AG04450 (cell line): ENCODE data around the gene SLC37A2. TPM values are rescaled to one million over a fixed set of nuclear protein-coding genes. Genes with fewer than 3 reads are reported as not detected.

Experiments
- CTCF ChIA-PET: fragments of 300-600, 350-600 bp; formaldehyde crosslinking; extraction: SDS; loops from one replicate; lab custom pipeline; 2022; ENCODE audit warnings: antibody characterized with exemption, inconsistent platforms; lab: Charles Lee
- POLR2A ChIA-PET: fragments of 350-600 bp; formaldehyde crosslinking; extraction: SDS; loops from one replicate; lab custom pipeline; 2021; ENCODE audit warnings: antibody characterized with exemption, inconsistent platforms; lab: Yijun Ruan, JAX
- DNase-seq: peaks from one replicate; pipeline ENCODE4 v3.0.0-alpha.2; 2011; ENCODE audit warnings: low read depth, low spot score
- H3K27ac ChIP-seq: one replicate; pipeline ENCODE4 v1.5.1; 2012; ENCODE audit warnings: low read depth, low read length, control low read depth
- H3K27me3 ChIP-seq: one replicate; pipeline ENCODE4 v1.6.0; 2012; ENCODE audit warnings: low read length; ENCODE audit not compliant: control insufficient read depth, insufficient read depth
- H3K4me3 ChIP-seq: 2 replicates; pipeline ENCODE4 v1.5.1; 2011; ENCODE audit warnings: mild to moderate bottlenecking, low read depth, low read length, control low read depth
- H3K9me3 ChIP-seq: 2 replicates; pipeline ENCODE4 v1.5.1; 2012; ENCODE audit warnings: low read length; ENCODE audit not compliant: control insufficient read depth, insufficient read depth
- polyA plus RNA-seq: library from polyadenylated mRNA; depleted of rRNA; stranded (reverse); fragments of >200 nt; gene quantifications from 2 replicates; pipeline ENCODE4 v1.2.3, GENCODE V29; 2011
- TF ChIP-seq, protein P1 (sequence below): IDR thresholded peaks from 2 replicates; pipeline ENCODE4 v1.5.1; 2011; ENCODE audit warnings: low read depth, low read length, control low read depth, inconsistent platforms

Gene SLC37A2
- polyA plus RNA-seq, 1 experiment, result 0.79 TPM

DNA sequence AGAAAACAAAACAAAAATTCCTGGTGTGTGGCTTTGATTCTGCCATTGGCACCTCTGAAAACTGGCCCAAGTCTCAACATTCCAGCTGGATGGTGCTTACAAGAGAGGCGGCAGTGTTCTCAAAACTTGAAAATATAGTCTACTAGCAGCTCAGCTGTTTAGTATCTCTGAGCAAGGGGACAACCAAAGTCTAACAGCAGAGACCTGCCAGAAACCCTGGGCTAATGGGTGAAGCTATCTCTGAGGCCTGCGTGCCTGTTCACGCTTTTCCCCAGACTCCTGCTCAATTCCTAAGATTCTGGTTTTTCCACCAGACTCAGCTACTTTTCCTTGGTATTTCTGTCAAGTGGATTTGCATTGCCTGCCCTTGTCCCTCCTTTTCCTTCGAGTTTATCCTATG lies 30.4 kb downstream of the SLC37A2 start:
- Histone ChIP-seq H3K27ac (no peak overlapping the region), H3K4me3 (no peak overlapping the region), H3K27me3 (no peaks in the 10 kb centered on the region), H3K9me3 (no peaks in the 10 kb centered on the region)
- TF ChIP-seq, protein P1, sequence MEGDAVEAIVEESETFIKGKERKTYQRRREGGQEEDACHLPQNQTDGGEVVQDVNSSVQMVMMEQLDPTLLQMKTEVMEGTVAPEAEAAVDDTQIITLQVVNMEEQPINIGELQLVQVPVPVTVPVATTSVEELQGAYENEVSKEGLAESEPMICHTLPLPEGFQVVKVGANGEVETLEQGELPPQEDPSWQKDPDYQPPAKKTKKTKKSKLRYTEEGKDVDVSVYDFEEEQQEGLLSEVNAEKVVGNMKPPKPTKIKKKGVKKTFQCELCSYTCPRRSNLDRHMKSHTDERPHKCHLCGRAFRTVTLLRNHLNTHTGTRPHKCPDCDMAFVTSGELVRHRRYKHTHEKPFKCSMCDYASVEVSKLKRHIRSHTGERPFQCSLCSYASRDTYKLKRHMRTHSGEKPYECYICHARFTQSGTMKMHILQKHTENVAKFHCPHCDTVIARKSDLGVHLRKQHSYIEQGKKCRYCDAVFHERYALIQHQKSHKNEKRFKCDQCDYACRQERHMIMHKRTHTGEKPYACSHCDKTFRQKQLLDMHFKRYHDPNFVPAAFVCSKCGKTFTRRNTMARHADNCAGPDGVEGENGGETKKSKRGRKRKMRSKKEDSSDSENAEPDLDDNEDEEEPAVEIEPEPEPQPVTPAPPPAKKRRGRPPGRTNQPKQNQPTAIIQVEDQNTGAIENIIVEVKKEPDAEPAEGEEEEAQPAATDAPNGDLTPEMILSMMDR, result no peak
- no peak for DNase-seq
- ChIA-PET POLR2A (no interaction called here), CTCF (interaction anchor here (4.6 to 6.7 kb wide), 3 partner anchors 48 to 311 kb away, joined by 89 to 185 read pairs (median 130); no protein-coding TSS in a partner anchor)

DNA sequence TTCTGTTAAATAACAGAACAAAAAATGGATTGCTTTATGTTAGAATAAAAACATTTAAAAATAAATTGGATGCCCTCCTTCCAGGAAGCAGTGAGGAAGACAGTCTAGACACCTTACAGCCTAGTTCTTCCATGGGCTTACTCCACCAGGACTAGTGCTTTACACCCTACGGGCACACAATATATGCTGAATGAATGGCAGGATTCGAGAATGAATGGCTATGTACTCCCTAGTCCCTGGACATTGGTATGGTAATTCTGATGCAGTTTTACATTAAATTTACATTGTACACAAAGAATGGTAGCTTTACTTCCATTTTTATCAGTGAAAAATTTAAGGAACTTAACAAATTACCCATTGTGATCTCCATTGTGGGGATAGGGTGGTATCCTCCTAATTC lies 31.6 kb downstream of the SLC37A2 start:
- TF ChIP-seq, protein P1, result no peak
- no peak for DNase-seq
- no peaks in the 10 kb centered on the region for H3K27me3 ChIP-seq
- H3K9me3 ChIP-seq, result no peaks in the 10 kb centered on the region
- no peak overlapping the region for H3K4me3 ChIP-seq
- ChIA-PET CTCF (interaction anchor here (1.4 kb wide), 1 partner anchor 251 kb away, joined by 4 read pairs; no protein-coding TSS in a partner anchor), POLR2A (no interaction called here)
- H3K27ac ChIP-seq, result no peak overlapping the region

DNA sequence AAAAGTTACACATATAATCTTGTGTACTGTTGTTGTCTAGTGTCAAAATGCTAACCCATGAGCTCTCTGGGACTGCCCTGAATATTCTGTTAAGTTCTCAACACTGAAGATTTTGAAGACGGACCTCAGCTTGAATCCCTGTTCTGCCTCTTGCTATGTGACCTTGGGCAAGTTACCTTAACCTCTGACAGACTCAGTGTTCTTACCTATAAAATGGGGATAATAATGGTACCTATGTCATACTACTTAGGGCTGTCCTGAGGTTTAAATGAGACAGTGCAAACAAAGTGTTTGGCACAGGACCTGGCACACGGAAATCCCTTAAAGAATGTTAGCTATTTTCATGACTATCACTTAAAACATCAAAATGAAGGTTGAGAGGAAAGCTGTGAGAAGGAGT lies 37.0 kb downstream of the SLC37A2 start:
- H3K27me3 ChIP-seq, result no peaks in the 10 kb centered on the region
- H3K9me3 ChIP-seq, result peaks cover 3% of the 10 kb centered on the region; the same call in 1 of the 2 replicates
- no peak overlapping the region for H3K27ac ChIP-seq
- TF ChIP-seq, protein P1, result no peak
- ChIA-PET CTCF (interaction anchor here (1.6 to 1.9 kb wide), 2 partner anchors 9 to 41 kb away, joined by 4 to 10 read pairs; no protein-coding TSS in a partner anchor), POLR2A (no interaction called here)
- no peak for DNase-seq
- no peak overlapping the region for H3K4me3 ChIP-seq

DNA sequence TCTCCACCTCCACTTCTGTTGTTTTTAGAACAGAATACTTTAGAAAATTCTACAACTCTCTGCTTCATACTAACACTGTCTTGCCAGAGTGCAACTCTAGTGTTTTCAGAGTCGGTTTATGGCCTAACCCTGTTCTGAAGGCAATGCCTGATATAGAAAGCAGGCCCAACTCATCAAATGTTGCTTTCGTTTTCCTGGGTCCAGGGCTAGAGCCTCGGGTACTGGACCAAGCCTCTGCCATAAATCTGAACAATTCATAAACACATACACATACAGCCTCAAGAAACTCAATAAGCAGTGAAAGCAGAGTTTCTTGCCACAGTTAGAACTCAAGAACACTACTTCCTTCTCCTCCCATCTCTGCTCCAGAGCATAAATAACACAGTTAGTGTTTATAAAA lies 38.5 kb downstream of the SLC37A2 start:
- ChIA-PET POLR2A (no interaction called here), CTCF (interaction anchor here (0.6 to 2.1 kb wide), 3 partner anchors 10 to 1391 kb away, joined by 4 to 10 read pairs (median 7); no protein-coding TSS in a partner anchor)
- H3K27ac ChIP-seq, result no peak overlapping the region
- no peaks in the 10 kb centered on the region for H3K27me3 ChIP-seq
- DNase-seq, result no peak
- TF ChIP-seq, protein P1, result no peak
- H3K4me3 ChIP-seq, result no peak overlapping the region
- peaks cover 3% of the 10 kb centered on the region; the same call in 1 of the 2 replicates for H3K9me3 ChIP-seq

DNA sequence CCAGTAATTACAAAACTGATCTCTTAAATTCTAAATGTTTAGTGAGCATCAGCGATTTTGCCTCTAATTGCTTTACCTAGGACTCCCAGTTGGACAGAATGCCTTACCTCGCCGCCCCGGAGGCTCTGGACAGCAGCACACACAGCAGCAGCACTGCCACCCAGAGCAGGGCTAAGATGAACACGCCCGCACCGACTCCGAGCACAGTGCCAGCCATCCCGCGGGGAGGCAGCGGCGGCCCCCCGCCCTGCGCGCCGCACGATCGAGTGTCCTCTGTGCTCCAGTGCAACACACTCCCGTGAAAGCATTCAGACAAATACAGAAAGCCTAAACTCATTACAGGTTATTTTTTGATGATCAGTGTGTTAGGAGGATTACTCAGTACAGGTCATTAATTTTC lies 38.9 kb downstream of the SLC37A2 start:
- DNase-seq, result no peak
- CTCF ChIA-PET, result interaction anchor here (0.9 to 2.1 kb wide), 2 partner anchors 11 to 243 kb away, joined by 4 to 7 read pairs; no protein-coding TSS in a partner anchor
- no peak overlapping the region for H3K27ac ChIP-seq
- no peak overlapping the region for H3K4me3 ChIP-seq
- POLR2A ChIA-PET, result no interaction called here
- H3K27me3 ChIP-seq, result no peaks in the 10 kb centered on the region
- peaks cover 3% of the 10 kb centered on the region; the same call in 1 of the 2 replicates for H3K9me3 ChIP-seq
- TF ChIP-seq, protein P1, result no peak
